GM21619 (cell line): Measurements from ENCODE around the gene CALML6.

Source experiments
- ATAC-seq: cut with Tn5 transposase; IDR thresholded peaks from one replicate; pipeline ENCODE4 v1.9.1; 2021; ENCODE audit not compliant: unreplicated experiment

CALML6 gene

GRCh38 chr1:1960480-1961196 is 45.6 kb downstream of the CALML6 start:
- ATAC-seq, result no peak

- no peak for ATAC-seq
These were observed 47.7 kb downstream of the CALML6 start for GRCh38 chr1:1962752-1963151.

DNA sequence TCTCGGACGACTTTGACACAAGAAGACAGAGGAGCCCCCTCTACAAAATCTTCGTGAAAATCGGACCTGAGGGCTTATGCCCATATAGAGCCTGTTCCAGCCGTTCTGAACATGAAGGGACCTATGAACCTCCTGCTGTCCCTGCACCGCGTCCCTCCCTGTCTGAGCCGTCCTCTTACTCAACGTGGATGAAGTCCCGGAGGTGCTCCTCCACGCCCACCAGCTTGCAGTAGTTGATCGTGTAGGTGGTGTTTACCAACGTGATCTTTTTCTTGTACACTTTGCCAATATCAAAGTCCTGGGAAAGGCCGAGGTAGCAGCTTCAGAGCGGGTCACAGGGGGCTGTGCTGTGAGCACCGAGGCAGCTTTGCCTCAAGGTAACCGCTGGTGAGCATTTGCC is 48.5 kb downstream of the CALML6 start:
- ATAC-seq, result no peak

- no peak for ATAC-seq
These were observed 49.8 kb downstream of the CALML6 start for GRCh38 chr1:1964811-1965210.

- ATAC-seq, result no peak
These were observed 50.5 kb downstream of the CALML6 start for GRCh38 chr1:1965546-1965945.

DNA sequence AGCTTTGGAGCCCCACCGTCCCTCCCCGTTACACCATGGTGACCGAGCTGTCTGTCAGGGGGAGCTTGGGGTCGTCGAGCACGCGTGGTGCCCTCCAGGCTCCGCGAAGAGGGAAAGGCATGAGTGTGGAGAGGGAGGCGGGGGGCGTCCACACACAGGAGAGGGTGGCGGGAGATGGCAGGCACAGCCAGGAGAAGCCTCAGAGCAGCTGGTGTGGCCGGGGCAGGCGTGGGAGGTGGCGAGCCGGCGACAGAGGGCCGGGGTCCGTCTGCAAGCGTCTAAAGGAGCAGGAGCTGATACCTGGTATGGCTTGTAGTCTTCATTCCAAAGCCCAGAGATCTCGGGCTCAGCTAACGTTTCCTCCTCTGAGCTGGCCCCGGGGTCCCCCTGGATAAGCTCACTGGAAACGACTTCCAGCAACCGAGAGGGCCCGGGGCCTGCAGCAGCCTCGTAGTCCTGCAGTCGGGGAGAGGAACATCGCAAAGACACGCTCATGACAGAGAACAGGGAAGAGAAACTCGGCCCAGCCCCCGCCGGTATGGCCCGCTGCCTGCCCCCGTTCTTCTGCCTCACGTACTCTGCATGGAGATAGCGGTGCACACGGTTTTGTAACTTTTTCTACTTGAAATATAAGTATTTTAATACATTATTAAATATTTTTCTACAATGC is 51.1 kb downstream of the CALML6 start:
- ATAC-seq, result no peak
